BJ (cell line): Measurements from ENCODE around the gene ATPAF2. TPM values are rescaled to one million over a fixed set of nuclear protein-coding genes. Genes with fewer than 3 reads are reported as not detected.

Experiments
- CTCF ChIA-PET: fragments of 350-600 bp; formaldehyde crosslinking; extraction: SDS; loops from one replicate; lab custom pipeline; 2021; ENCODE audit warnings: antibody characterized with exemption, inconsistent platforms; lab: Yijun Ruan, JAX
- POLR2A ChIA-PET: fragments of 300-600 bp; sonication (Branson Sonifier 250); formaldehyde crosslinking; extraction: SDS; loops from one replicate; lab custom pipeline; 2021; ENCODE audit warnings: antibody characterized with exemption; lab: Charles Lee
- DNase-seq: peaks from one replicate; pipeline ENCODE4 v3.0.0-alpha.2; 2011; ENCODE audit warnings: low read depth
- H3K27me3 ChIP-seq: 2 replicates; pipeline ENCODE4 v1.6.0; 2011; ENCODE audit warnings: low read length; ENCODE audit not compliant: control insufficient read depth, insufficient read depth
- H3K36me3 ChIP-seq: 2 replicates; pipeline ENCODE4 v1.5.1; 2011; ENCODE audit warnings: low read length; ENCODE audit not compliant: control insufficient read depth, insufficient read depth
- H3K4me3 ChIP-seq: 2 replicates; pipeline ENCODE4 v1.5.1; 2011; ENCODE audit warnings: low read depth, mild to moderate bottlenecking, control low read depth, low read length
- CTCF ChIP-seq: IDR thresholded peaks from 2 replicates; pipeline ENCODE4 v1.5.1; 2011; ENCODE audit warnings: low read depth, mild to moderate bottlenecking, control low read depth, inconsistent platforms, low read length, moderate library complexity; ENCODE audit not compliant: insufficient read depth
- polyA plus RNA-seq: library from polyadenylated mRNA; depleted of rRNA; stranded (reverse); fragments of >200 nt; gene quantifications from 2 replicates; pipeline ENCODE4 v1.2.3, GENCODE V29; 2011

ATPAF2 gene
- polyA plus RNA-seq, 1 experiment, result 17.4 TPM

- CTCF ChIA-PET, result interaction anchor here (1.0 to 2.0 kb wide), 4 partner anchors 9 to 48 kb away, joined by 4 to 9 read pairs (median 5); no protein-coding TSS in a partner anchor
Observed at GRCh38 chr17:17985153-17985552, 53.8 kb downstream of the ATPAF2 start.

GRCh38 chr17:17983776-17984175 lies 55.2 kb downstream of the ATPAF2 start:
- CTCF ChIA-PET, result no interaction called here

More at GRCh38 chr17:17985153-17985552, 53.8 kb downstream of the ATPAF2 start:
- Histone ChIP-seq H3K27me3 (no peaks in the 10 kb centered on the region), H3K36me3 (no peaks in the 10 kb centered on the region), H3K4me3 (no peak overlapping the region)
- DNase-seq, result no peak
- TF ChIP-seq CTCF, result no peak
- POLR2A ChIA-PET, result no interaction called here

GRCh38 chr17:17983376-17983775 lies 55.6 kb downstream of the ATPAF2 start:
- Histone ChIP-seq H3K4me3 (no peak overlapping the region), H3K36me3 (no peaks in the 10 kb centered on the region), H3K27me3 (no peaks in the 10 kb centered on the region)
- TF ChIP-seq CTCF, result no peak
- no peak for DNase-seq
- ChIA-PET CTCF (interaction anchor here (0.6 kb wide), 1 partner anchor 10 kb away, joined by 3 read pairs; no protein-coding TSS in a partner anchor), POLR2A (no interaction called here)

More at GRCh38 chr17:17983776-17984175, 55.2 kb downstream of the ATPAF2 start:
- H3K4me3 ChIP-seq, result no peak overlapping the region
- POLR2A ChIA-PET, result no interaction called here
- DNase-seq, result no peak
- no peaks in the 10 kb centered on the region for H3K27me3 ChIP-seq
- no peaks in the 10 kb centered on the region for H3K36me3 ChIP-seq
- TF ChIP-seq CTCF, result no peak

GRCh38 chr17:17982801-17983200 lies 56.2 kb downstream of the ATPAF2 start:
- POLR2A ChIA-PET, result no interaction called here
- CTCF ChIA-PET, result interaction anchor here (0.6 kb wide), 1 partner anchor 9 kb away, joined by 3 read pairs; no protein-coding TSS in a partner anchor
- no peak for DNase-seq
- Histone ChIP-seq H3K36me3 (no peaks in the 10 kb centered on the region), H3K27me3 (no peaks in the 10 kb centered on the region), H3K4me3 (no peak overlapping the region)
- TF ChIP-seq CTCF, result no peak

- H3K4me3 ChIP-seq, result no peak overlapping the region
- DNase-seq, result no peak
- CTCF ChIA-PET, result interaction anchor here (1.0 kb wide), 1 partner anchor 51 kb away, joined by 3 read pairs; no protein-coding TSS in a partner anchor
- POLR2A ChIA-PET, result no interaction called here
- H3K36me3 ChIP-seq, result no peaks in the 10 kb centered on the region
- H3K27me3 ChIP-seq, result no peaks in the 10 kb centered on the region
- no peak for TF ChIP-seq CTCF
Observed at GRCh38 chr17:17981330-17981729, 57.6 kb downstream of the ATPAF2 start.
